ENCODE results near the gene TP53RK.

DNA sequence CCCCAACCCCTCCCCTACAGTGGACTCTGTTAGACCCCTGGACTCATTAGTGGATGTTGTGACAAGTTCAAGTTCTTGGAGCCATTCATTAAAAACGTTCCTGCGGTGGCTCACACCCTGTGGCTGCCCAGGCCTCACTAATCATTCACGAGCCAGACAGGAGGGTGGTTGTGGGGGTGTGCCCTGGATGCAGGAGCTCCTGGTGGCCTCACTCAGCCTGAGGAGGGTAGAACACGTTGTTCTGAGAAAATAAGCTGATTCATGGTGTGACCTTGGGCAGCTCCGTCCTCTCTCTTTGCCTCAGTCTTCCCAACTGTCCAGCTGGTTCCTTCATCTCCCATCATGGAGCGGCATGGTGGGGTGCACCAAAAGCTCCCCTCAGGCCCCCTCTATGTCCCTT, 54.7 kb downstream of the TP53RK start:
- TF ChIP-seq CTCF (IDR thresholded peaks at IDR 0.05) = no peak
- no peak for TF ChIP-seq POLR2A (IDR thresholded peaks at IDR 0.05)

Data from body of pancreas (tissue), 4 donors.